Measurements from ENCODE around the gene CDK12.

CDK12 gene

DNA sequence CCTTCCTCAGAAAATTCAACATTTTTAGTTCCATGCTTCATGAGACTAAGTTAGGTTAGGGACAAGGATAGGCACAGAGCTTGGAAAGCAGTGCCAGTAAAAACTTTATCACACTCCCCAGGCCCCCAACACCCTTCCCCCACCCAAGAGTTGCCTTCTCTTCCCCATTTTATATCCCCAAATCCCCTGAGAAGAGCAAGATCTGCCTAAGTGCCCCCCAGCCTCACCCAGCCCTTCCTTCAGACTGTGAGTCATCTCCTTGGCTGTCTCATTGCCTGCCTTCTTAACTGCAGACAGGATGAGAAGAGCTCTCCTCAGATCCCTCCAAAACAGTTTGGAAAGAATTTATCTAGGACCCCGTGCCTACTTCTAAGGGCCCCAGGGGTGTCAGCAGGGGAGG lies 90.6 kb downstream of the CDK12 start:
- DNase-seq: no peak

DNA sequence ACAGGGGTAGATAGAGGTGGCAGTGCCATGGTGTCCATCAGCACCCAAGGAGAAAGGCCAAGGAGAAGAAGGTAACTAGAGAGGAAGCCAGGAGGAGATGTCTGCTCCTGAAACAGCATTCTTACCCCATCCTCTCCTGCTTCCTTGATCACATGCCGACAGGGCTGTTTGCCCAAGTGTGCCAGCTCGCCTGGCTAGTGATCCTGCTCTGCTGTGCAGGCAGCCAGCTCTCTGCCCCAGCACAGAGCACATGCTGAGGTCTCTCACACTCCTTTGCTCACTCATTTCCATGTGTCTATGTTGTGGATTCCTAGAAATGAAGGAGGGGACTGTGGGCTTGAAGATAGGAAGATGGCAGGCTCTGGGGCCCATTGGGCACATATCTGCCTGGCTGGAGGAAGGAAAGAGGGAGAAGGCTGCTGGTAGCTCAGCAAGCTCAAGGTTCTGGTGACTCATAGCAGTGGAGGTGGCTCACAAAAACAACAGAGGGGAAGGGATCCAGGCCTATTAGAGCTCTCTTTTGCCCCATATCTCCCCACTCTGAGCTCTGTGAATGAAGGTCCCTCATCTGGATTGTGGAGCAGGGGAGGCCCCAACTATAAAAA lies 92.2 kb downstream of the CDK12 start:
- no peak for DNase-seq

DNA sequence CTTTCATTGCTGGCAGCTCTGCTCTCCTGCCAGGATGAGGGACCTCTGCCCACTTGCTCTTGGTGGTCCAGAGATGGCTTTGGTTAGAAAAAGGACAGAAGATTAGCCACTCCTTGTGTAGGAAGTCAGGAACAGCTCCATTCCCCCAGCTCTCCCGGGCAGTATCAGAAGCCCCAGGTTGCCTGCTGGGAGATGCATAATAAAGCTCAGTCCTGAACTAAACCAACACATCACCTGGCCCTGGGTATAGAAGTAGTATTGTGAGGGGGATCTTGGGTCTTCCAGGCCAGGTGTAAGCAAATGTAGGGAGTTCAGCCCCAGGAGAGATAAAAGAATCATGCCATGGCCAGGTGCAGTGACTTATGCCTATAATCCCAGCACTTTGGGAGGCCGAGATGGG lies 94.1 kb downstream of the CDK12 start:
- DNase-seq: no peak

DNA sequence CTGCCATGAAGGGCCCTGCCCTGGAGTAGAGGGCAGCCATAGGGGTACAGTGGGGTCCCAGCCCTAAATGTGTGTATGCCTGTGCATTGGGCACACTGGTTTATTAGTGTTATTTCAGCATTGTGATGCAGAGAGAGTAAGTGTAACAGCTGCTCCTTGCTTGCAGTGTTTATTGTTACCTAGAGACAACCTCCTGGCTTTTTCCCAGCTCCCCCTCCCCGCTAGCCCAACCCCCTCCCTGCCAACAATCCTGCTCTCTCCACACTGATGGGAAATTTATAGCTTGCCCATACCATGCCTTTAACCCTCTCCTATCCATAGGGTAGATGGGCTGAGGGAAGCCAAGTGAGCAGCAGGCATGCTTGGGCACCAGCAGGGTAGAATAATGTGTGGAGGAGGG lies 95.1 kb downstream of the CDK12 start:
- no peak for DNase-seq

DNA sequence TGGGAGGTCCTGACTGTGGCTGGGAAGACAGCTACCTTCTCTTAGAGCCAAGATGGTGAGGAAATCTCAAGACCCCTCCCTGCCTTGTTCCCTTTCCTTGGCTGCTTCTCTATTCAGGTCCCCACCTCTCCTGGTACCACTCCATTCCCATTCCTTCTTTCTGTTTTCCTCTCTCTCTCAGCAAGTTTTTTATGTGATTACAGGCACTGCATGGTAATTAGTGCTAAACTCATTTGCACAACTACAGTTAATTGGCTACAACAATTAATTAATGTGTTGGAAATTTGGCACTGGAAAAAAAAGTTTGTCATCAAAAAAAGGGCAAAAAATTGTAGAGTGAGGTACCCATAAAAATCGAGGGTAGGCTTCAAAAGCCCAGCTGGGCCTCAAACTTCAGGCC lies 101.1 kb downstream of the CDK12 start:
- DNase-seq: no peak

DNA sequence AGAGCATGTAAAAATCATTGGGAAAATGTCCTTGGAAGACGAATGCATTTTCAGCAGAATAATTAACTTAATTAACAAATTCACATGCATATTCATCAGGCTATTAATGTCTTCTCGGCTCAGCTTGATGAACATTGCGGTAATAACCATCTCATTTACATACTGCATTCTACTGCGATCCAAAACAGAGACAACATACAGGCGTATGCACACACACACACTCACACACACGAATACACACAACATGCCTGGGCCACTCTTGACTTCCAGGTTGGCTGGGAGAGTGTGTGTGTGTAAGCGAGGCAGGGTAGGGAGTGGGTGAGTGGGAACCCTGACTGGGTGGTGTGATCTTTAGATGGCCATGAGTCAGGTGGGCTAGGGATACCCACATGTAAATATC lies 101.7 kb downstream of the CDK12 start:
- DNase-seq: no peak

DNA sequence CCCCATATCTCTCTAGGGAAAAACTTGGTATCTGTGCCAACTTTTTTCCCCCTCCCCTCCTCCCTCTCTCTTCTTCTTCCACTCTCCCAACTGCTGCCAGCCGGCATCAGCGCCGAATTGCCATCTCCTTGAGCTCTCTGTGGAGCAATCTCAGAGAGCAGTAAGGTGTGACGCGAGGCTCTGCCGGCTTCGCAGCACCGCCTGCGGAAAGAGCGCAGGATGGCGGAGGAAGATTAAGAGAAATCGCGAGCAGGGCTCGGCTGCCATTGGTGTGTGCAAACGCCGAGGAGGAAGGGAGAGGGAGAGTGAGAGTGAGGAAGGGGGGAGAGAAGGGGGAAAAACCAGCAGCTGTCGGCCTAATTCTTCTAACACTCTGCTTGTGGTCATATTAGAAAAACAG lies 102.2 kb downstream of the CDK12 start:
- peak; percentile 18 for DNase-seq

DNA sequence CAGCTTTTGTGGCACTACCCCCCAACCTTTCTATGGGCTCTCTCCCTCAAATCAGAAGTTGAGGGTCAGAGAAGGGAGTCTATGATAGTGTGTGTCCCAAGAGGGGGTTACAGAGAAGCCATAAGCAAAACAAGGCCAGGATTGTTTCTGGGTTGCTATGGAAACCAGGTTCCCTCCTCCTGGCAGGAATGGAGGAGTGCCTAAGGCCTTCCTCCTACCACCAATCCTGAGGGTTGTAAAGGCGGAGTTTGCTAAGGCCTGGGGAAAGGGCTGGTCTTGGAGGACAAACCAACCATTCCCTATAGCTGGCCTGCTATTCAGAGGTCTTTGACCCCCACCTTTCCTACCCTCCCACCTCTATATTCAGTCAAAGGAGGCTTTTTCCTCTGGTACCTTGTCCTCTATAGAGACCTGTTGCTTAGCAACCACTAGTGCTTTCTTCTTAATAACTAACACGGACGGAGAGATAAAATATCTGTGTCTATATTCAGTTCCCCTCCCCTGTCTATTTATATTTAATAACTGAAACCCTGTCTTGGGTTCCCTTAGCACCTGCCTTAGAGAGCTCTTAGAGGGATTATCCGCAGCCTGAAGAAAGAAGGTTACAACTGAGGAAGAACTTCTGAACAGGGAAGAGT lies 103.0 kb downstream of the CDK12 start:
- peak; percentile 18 for DNase-seq

DNA sequence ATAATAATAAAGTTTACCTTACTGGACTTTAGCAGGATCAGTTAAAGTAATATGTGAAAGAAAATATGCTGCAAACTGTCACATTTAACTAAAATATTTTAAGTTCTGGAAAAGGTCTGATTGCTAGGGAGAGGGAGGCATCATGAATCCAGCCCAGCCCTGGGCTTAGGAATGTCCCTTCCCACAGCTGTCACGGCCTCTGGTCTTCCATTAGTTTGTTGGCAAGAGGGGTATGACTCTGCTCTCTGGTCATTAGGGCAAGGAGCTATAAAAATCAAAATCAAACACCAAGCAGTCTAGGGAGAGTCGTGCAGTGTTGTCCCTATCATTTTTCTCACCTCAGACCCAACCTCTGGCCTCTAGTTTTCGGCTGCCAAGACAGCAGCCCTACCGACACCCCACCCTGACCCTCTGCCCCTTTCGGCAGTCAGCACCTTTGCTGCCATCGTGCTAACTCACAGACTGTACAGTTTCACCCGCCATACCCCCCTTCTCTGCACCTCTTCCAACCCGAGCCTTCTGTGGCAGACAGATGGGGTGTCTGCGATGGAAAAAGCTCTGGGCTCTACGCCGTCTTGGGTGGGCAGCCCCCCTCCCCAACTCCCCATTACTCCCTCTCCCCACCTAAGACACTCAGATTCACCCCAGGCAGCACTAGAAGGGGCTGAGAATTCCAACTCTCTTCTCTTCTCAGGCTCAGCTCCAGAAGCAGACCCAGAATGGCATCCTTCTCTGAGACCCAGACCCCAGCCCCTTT lies 105.0 kb downstream of the CDK12 start:
- DNase-seq: no peak

DNA sequence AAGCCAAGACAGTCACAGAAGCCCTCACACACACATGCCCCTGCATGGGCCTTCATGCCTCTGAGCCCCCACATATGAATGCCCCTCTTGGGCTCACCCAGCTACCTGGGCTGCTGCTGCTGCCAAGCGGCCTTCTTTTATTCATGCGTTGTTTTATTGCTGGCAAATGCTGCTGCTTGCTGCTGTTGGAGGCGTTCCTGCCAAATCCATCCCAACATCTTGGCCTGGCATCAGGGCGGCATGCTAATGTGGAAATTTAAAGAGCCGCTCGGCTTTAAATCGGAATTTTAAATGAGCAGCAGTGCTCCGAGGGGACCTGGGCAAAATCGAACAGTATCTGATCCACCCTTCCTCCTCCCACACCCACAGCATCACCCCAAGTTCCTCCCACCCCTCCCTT lies 107.4 kb downstream of the CDK12 start:
- no peak for DNase-seq

DNA sequence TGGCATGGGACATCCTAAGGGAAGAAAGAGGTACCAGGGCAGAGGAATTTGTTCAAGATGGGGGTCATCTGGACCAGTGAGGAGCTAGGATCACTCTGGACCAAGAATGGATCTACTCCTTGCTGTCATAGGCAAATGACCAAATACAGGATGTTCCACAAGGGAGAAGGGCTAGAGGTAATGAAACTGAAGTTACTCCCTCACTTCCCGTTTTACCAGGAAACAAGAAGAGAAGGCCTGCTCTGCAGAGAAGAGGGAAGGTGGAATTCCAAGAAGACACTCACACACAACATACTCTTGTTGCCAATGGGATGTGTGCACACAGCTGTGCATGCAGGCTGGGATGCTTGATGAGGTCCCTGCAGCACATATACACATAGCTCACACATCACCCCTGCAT lies 107.8 kb downstream of the CDK12 start:
- no peak for DNase-seq

DNA sequence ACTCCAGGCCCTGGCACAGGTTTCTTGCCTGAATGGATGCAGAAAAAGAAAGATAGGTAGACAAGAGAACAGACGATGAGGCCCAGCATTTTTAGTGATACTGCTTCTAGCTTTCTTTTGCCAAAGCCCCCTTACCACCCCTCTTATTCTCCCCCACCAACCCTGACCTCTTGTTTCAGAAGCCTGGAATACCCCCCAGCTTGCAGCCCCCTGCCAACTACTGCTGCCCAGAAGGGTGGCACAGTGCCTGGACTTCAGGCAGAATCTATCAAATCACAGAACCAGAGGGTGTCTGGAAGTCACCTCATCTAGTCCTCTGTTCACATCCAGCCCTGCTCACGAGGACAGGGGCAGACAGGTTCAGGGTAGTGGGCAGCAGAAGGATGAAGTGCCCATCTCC lies 110.8 kb downstream of the CDK12 start:
- no peak for DNase-seq

DNA sequence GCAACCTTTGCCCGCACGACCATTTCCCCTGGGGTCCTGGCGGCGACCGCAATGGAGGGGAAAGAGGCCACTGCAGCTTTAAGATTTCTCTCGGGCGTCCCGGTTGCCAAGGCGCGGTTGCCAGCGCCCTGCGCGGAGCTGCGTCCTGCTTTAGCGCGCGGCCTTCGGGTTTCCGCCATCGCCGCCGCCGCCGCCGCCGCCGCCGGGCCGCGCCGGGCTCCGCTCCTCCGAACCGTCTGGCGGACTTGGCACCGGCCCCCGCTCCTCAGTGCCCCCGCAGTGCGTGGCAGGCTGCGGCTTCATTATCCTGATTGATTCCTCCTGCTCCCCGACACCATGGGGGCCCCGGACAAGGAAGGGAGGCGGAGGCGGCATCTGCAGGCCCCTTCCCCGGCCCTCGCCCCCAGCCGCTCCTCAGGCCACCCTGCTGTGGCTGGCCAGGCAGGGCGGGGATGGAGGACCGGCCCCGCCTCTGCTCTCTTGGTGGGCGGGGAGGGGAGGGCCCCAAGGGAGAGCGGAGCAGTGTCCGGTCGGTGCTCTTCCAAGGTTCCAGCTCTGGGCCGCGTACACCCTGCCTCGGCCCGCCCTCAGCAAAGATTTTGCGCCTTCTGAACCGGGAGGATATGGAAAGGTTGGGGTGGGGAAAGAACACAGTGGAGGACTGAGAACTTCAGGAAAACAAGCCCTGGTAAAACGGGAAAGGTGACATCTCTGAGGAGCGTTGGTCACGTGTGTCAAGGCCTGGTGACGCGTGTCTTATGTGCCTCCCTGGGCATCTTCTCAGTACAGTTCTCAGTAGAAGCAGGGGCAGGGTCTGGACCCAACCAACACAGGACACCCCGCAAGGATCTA lies 112.4 kb downstream of the CDK12 start:
- no peak for DNase-seq

DNA sequence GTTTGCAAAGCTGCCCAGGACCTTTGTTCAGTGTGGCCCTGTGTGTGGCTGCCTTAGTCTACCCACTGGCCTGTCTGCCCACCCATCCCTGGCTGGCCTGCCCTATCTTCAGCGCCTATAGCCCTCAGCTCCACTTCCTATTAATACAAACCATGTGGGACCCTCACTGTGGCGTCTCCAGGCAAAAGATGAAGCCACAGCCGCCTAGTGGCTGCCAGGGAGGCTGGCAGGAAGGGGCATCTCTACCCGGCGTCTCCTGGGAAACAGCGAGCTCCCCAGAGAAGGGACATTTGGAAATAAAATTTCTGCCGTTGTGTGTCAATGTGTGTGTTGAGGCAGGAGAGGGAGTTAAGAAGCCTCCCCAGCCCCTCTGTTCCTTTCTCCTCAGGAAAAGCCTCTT lies 114.9 kb downstream of the CDK12 start:
- DNase-seq: no peak

DNA sequence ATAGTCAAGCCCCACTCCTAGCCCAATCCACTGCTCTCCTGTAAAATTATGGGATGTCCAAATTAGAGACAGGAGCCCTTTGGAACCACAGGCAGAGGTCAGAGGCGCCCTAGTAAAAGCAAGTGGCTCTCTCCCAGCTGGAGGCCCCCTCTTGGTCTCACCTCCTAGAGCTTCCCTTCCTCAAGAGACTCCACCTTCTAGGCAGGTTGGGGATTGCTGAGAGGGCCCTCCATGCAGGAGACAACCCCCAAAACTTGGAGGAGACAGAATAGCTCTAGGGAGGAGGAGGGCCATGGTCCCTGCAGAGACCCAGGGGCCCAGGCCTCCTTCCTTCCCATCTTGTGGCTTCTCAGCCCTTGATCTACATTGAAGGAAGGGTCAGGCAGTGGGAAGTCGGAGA lies 117.0 kb downstream of the CDK12 start:
- DNase-seq: no peak

DNA sequence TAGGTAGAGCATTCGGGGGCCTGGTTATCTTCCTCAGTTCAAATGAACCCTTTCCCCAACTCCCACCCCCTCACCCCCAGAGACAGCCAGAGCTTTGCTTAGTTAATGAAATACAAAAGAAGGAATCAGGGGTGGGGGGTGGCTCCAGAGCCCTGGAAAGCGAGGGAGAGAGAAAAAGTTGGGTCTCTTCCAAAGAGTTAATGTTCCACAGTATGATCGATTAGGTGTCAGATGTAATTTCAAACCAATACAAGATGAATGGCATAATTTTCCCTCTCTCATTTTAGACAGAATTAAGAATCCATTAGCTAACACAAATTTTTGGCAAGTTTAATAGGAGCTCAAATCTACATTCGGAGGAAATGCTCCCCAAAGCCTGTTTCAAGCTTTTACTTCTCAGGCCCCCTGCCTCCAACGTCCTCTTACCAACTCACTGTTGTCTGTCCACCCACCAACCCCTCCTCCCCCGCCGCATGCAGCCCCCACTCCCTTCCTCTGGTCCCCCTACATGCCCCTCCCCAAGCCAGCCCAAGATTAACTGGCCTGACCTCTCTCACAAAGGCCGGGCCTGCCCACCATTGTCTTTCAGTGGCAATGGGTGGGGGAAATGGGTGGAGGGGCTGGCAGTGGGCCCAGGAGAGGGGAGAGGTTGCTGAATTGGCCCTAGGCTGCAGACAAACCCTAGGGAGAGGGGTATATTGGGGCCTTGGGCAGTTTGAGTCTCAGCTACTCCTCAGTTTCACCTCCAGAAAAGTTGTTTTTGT lies 118.2 kb downstream of the CDK12 start:
- no peak for DNase-seq

DNA sequence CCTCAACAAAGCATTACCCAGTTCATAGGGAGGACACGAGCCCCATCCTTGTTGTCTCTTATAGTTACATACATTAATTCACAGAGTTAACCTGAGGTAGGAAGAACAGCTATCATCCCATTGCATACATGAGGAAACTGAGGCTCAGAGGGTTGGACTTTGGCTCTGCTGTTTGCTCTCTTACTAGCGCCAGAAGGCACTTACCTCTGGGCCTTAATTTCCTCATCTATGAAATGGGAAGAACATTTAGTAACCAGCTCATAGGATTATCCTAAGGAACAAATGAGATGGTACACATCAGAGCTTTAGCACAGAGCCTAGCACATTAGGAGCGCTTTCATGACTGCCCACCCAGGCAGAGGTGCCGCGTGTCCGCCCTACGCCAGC lies 118.8 kb downstream of the CDK12 start:
- DNase-seq: no peak

DNA sequence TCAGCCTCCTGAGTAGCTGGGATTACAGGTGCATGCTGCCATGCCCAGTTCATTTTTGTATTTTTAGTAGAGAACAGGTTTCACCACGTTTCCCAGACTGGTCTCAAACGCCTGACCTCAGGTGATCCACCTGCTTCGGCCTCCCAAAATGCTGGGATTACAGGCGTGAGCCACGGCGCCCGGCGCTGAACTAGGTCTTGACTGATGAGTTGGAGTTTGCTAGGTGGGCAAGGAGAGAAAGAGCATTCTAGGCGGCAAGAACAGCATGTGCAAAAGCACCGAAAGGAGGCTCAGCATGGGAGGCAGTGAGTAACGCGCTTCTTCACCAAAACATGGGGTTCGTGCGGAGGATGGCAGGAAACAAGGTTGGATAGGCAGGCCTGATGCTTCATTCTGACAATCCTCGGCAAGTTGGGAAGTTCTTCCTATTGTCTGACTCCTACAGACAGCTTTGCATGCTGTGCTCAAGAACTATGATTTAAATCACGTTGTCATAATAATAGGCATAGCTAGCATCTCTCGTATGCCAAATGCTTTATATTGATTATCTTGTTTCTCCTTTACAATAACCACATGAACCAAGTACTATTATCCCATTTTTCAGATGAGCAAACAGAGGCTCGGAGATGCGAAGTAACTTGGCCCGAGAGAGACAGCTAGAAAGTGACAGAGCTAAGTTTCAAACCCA lies 119.9 kb downstream of the CDK12 start:
- no peak for DNase-seq

DNA sequence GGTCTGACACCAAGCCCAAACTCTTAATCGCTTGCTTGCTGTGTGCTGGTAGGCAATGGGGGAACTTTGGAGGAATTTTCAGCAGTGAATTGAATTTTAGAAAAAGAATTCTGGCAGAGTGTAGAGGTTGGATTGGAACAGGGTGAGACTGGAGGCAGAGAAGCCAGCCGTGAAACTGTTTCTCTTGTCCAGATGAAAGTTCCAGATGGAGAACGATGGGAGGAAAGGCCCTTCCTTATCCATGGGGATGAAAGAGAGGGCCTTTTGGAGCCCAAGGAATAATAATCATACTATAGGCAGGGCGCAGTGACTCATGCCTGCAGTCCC lies 120.4 kb downstream of the CDK12 start:
- no peak for DNase-seq

DNA sequence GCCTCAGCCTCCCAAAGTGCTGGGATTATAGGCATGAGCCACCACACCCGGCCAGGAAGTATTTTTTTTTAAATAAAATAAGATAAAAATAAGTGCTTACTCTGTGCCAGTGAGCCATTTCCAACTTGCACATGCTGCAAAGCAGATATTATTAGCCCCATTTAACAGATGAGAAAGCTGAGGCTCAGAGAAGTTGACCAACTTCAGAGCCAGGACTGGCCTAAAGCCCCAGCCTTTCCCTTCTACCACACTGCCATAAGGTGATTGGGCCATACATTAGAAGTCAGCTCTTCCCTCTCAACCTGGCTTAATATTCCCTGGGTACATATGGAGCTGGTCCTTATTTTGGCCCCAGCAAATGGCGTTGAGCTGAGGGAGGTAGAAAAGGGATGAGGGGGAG lies 121.4 kb downstream of the CDK12 start:
- no peak for DNase-seq
